ENCODE data around the gene RNF152.

The RNF152 gene

DNA sequence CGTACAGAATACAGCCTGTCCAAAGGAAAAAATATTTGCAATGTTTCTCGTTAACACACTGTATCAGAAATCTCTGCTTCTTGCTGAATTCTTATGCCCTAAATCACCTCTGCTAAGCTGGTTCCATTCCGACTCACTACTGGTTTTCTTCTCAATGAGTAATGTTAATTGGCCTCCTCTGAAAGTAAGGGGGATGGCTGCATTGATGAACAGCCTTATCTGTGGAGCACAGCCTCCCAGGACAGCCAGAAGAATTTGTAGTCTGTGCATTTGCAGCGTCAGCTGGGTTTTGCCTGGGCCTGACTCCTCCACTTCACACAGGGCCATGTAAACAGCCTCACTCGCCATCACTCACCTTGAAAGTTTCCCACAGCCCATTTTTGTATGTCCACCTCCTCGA lies 127.7 kb downstream of the RNF152 start:
- Histone ChIP-seq H3K4me3 (ENCODE audit: insufficient read depth, low read depth, low read length) (no peak overlapping the region), H3K36me3 (ENCODE audit: control insufficient read depth, insufficient read depth, low read length) (no peaks in the 10 kb centered on the region), H3K27ac (ENCODE audit: insufficient read depth, low read depth, low read length, poor library complexity, severe bottlenecking) (no peak overlapping the region), H3K4me1 (ENCODE audit: control insufficient read depth, insufficient read depth, low read length) (peaks cover 6% of the 10 kb centered on the region), H3K27me3 (ENCODE audit: control insufficient read depth, insufficient read depth, low read length, poor library complexity, severe bottlenecking) (no peaks in the 10 kb centered on the region), H3K9me3 (ENCODE audit: control insufficient read depth, low read length) (no peaks in the 10 kb centered on the region)
- WGBS, 2 experiments = 81 to 86% methylated on average over 6 of the region's 6 CpGs

DNA sequence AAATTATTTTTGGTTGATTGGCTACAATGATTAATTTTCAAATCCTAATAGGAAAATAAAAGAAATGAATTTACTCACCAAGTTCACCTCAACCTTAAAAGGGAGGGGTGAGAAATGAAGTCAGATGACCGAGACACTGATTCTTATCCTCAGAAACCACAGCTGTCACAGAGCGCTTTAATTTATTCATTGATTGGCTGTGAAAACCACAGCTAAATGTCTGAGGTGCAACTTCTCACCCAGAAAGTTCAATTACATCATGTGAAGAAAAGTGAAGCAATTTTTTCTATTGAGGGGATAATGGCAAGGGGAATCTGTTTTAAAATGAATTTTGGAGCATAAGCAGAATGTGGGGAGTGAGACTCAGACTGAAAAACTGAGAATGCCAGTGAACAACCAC lies 128.4 kb downstream of the RNF152 start:
- Histone ChIP-seq H3K4me3 (ENCODE audit: insufficient read depth, low read depth, low read length) (no peak overlapping the region), H3K9me3 (ENCODE audit: control insufficient read depth, low read length) (no peaks in the 10 kb centered on the region), H3K27me3 (ENCODE audit: control insufficient read depth, insufficient read depth, low read length, poor library complexity, severe bottlenecking) (no peaks in the 10 kb centered on the region), H3K4me1 (ENCODE audit: control insufficient read depth, insufficient read depth, low read length) (peaks cover 6% of the 10 kb centered on the region), H3K27ac (ENCODE audit: insufficient read depth, low read depth, low read length, poor library complexity, severe bottlenecking) (no peak overlapping the region), H3K36me3 (ENCODE audit: control insufficient read depth, insufficient read depth, low read length) (no peaks in the 10 kb centered on the region)
- WGBS, 2 experiments = 85 to 100% methylated on average over 2 of the region's 2 CpGs

DNA sequence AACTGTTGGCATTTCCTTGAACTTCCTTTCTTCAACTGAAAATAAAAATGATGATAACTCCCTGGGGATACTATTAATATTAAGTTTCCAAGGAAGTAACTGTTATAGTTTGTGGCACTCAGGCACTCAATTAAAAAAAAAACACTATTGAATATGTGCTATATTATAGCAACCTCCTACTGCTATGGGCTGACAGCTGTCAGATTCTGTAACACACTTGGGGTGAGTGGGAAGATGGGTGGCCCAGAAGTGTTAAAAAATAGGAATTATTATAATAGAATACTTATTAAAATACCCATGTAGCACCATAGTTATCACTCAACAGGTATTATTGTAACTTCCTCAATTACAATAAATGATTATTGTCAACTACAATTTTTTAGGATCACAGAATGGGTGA lies 130.9 kb downstream of the RNF152 start:
- H3K4me1 ChIP-seq (ENCODE audit: control insufficient read depth, insufficient read depth, low read length) = peaks cover 6% of the 10 kb centered on the region
- H3K27me3 ChIP-seq (ENCODE audit: control insufficient read depth, insufficient read depth, low read length, poor library complexity, severe bottlenecking) = no peaks in the 10 kb centered on the region
- no peak overlapping the region for H3K4me3 ChIP-seq (ENCODE audit: insufficient read depth, low read depth, low read length)
- H3K36me3 ChIP-seq (ENCODE audit: control insufficient read depth, insufficient read depth, low read length) = no peaks in the 10 kb centered on the region
- H3K27ac ChIP-seq (ENCODE audit: insufficient read depth, low read depth, low read length, poor library complexity, severe bottlenecking) = no peak overlapping the region
- no peaks in the 10 kb centered on the region for H3K9me3 ChIP-seq (ENCODE audit: control insufficient read depth, low read length)
